HL-60 (cell line): ENCODE data around the gene GDPD2.

Experiments
- DNase-seq, 2 experiments: peaks; one replicate each; pipeline ENCODE4 v3.0.0-alpha.2; 2010 to 2020; ENCODE audit warnings: low read depth in 1 of 2, low spot score in 1 of 2
- H3K27ac ChIP-seq: fragments of 250-450 bp; sonication (Bioruptor Pico); replicated peaks from 2 replicates; pipeline ENCODE4 v1.5.1; 2020; ENCODE audit warnings: mild to moderate bottlenecking, moderate library complexity
- H3K27me3 ChIP-seq: fragments of 250-450 bp; sonication (Bioruptor Pico); 2 replicates; pipeline ENCODE4 v1.5.1; 2021; ENCODE audit warnings: mild to moderate bottlenecking, moderate library complexity; ENCODE audit not compliant: insufficient read depth, poor library complexity, severe bottlenecking
- H3K4me3 ChIP-seq: replicated peaks from 2 replicates; pipeline ENCODE4 v1.5.1; 2011; ENCODE audit warnings: mild to moderate bottlenecking, control low read depth, low read length; ENCODE audit not compliant: insufficient read depth
- CTCF ChIP-seq: IDR thresholded peaks from one replicate; pipeline ENCODE4 v1.5.1; 2011; ENCODE audit warnings: low read length, control low read depth, inconsistent platforms; ENCODE audit not compliant: insufficient read depth
- GABPA ChIP-seq: IDR thresholded peaks from 2 replicates; pipeline ENCODE4 v1.6.1; 2012; ENCODE audit warnings: low read depth
- POLR2AphosphoS5 ChIP-seq: IDR thresholded peaks from 2 replicates; pipeline ENCODE4 v1.6.1; 2012; ENCODE audit warnings: low read depth
- REST ChIP-seq: IDR thresholded peaks from 2 replicates; pipeline ENCODE4 v1.6.1; 2012; ENCODE audit warnings: low read depth; ENCODE audit not compliant: insufficient replicate concordance
- SPI1 ChIP-seq: IDR thresholded peaks from 2 replicates; pipeline ENCODE4 v1.6.1; 2012; ENCODE audit warnings: low read depth, mild to moderate bottlenecking, borderline replicate concordance

Gene GDPD2

GRCh38 chrX:70436343-70436742 is 13.2 kb downstream of the GDPD2 start:
- TF ChIP-seq SPI1 (no peak), REST (no peak), GABPA (no peak), CTCF (no peak), POLR2AphosphoS5 (no peak)
- Histone ChIP-seq H3K27me3 (peaks cover 4% of the 10 kb centered on the region), H3K27ac (no peak overlapping the region), H3K4me3 (no peak overlapping the region)
- DNase-seq: no peak

GRCh38 chrX:70437011-70437410 is 13.9 kb downstream of the GDPD2 start:
- TF ChIP-seq POLR2AphosphoS5: no peak
- no peak for TF ChIP-seq CTCF
- no peak for TF ChIP-seq GABPA
- no peak for TF ChIP-seq SPI1
- TF ChIP-seq REST: no peak
- no peak for DNase-seq
- Histone ChIP-seq H3K27ac (no peak overlapping the region), H3K4me3 (no peak overlapping the region), H3K27me3 (peaks cover 4% of the 10 kb centered on the region)

GRCh38 chrX:70437921-70438665 is 15.0 kb downstream of the GDPD2 start:
- H3K4me3 ChIP-seq: no peak overlapping the region
- no peak for TF ChIP-seq SPI1
- TF ChIP-seq GABPA: no peak
- no peak for TF ChIP-seq REST
- no peak for TF ChIP-seq CTCF
- TF ChIP-seq POLR2AphosphoS5: no peak
- DNase-seq: no peak
- H3K27me3 ChIP-seq: peaks cover 4% of the 10 kb centered on the region
- H3K27ac ChIP-seq: no peak overlapping the region
